Upper lobe of left lung (tissue), 4 donors: ENCODE results near the gene HOXA10.

Source experiments
- CTCF ChIP-seq, 6 experiments: fragments of 450-650 bp in 4 of 6; fragments of 200-600 bp in 2 of 6; sonication (generic) in 2 of 6; IDR thresholded peaks; one replicate each; pipeline ENCODE4 v1.5.1; 2016 to 2019; ENCODE audit warnings: antibody characterized with exemption in 6 of 6
- EP300 ChIP-seq, 4 donors: sonication (generic); formaldehyde crosslinking; IDR thresholded peaks; one replicate each; pipeline ENCODE4 v1.5.1; 2017; ENCODE audit warnings: antibody characterized with exemption in 4 of 4, control low read depth in 2 of 4

- TF ChIP-seq CTCF (IDR thresholded peaks at IDR 0.05) (no peak), EP300 (IDR thresholded peaks at IDR 0.05) (no peak)
Observed at GRCh38 chr7:27153526-27153925, 20.6 kb downstream of the HOXA10 start.
